T-helper 1 cell treated with Interleukin-12 subunit alpha and Interleukin-12 subunit beta and Interleukin-4 antibody, amounts not matched to agents 30 μg/mL and 1 μg/mL, for 36 hours (primary cell): Measurements from ENCODE around the gene NTNG1.

ENCODE experiments used
- H3K27ac Mint-ChIP-seq: one replicate; pipeline ENCODE4 v1.8.0; 2021; ENCODE audit warnings: mild to moderate bottlenecking, mixed read lengths
- H3K27me3 Mint-ChIP-seq: one replicate; pipeline ENCODE4 v1.8.0; 2021; ENCODE audit warnings: low read depth, mixed read lengths
- H3K36me3 Mint-ChIP-seq: one replicate; pipeline ENCODE4 v1.8.0; 2021; ENCODE audit warnings: low read depth, mixed read lengths
- H3K4me1 Mint-ChIP-seq: one replicate; pipeline ENCODE4 v1.8.0; 2021; ENCODE audit warnings: low read depth, mixed read lengths
- H3K4me3 Mint-ChIP-seq: one replicate; pipeline ENCODE4 v1.8.0; 2021; ENCODE audit warnings: mild to moderate bottlenecking, moderate library complexity, mixed read lengths
- H3K9me3 Mint-ChIP-seq: one replicate; pipeline ENCODE4 v1.8.0; 2021; ENCODE audit warnings: mixed read lengths

Gene NTNG1

GRCh38 chr1:107247679-107248078 is 106.8 kb downstream of the NTNG1 start:
- no peaks in the 10 kb centered on the region for H3K9me3 Mint-ChIP-seq
- H3K27ac Mint-ChIP-seq, result no peak overlapping the region
- no peaks in the 10 kb centered on the region for H3K4me1 Mint-ChIP-seq
- no peaks in the 10 kb centered on the region for H3K36me3 Mint-ChIP-seq
- H3K4me3 Mint-ChIP-seq, result no peak overlapping the region
- H3K27me3 Mint-ChIP-seq, result no peaks in the 10 kb centered on the region

GRCh38 chr1:107250169-107250568 is 109.3 kb downstream of the NTNG1 start:
- Mint-ChIP-seq H3K36me3 (no peaks in the 10 kb centered on the region), H3K9me3 (no peaks in the 10 kb centered on the region), H3K27me3 (no peaks in the 10 kb centered on the region), H3K4me3 (no peak overlapping the region), H3K4me1 (no peaks in the 10 kb centered on the region), H3K27ac (no peak overlapping the region)

- Mint-ChIP-seq H3K4me1 (no peaks in the 10 kb centered on the region), H3K9me3 (no peaks in the 10 kb centered on the region), H3K27me3 (no peaks in the 10 kb centered on the region), H3K27ac (no peak overlapping the region), H3K36me3 (no peaks in the 10 kb centered on the region), H3K4me3 (no peak overlapping the region)
Observed at GRCh38 chr1:107251083-107251482, 110.2 kb downstream of the NTNG1 start.

- no peaks in the 10 kb centered on the region for H3K27me3 Mint-ChIP-seq
- no peak overlapping the region for H3K4me3 Mint-ChIP-seq
- H3K9me3 Mint-ChIP-seq, result no peaks in the 10 kb centered on the region
- H3K36me3 Mint-ChIP-seq, result no peaks in the 10 kb centered on the region
- no peak overlapping the region for H3K27ac Mint-ChIP-seq
- no peaks in the 10 kb centered on the region for H3K4me1 Mint-ChIP-seq
Observed at GRCh38 chr1:107251839-107252238, 111.0 kb downstream of the NTNG1 start.

GRCh38 chr1:107252271-107252670 is 111.4 kb downstream of the NTNG1 start:
- H3K27ac Mint-ChIP-seq, result no peak overlapping the region

GRCh38 chr1:107254306-107254705 is 113.5 kb downstream of the NTNG1 start:
- Mint-ChIP-seq H3K27ac (no peak overlapping the region), H3K27me3 (no peaks in the 10 kb centered on the region), H3K9me3 (no peaks in the 10 kb centered on the region), H3K4me1 (no peaks in the 10 kb centered on the region), H3K4me3 (no peak overlapping the region), H3K36me3 (no peaks in the 10 kb centered on the region)

More at GRCh38 chr1:107252271-107252670, 111.4 kb downstream of the NTNG1 start:
- Mint-ChIP-seq H3K4me1 (no peaks in the 10 kb centered on the region), H3K36me3 (no peaks in the 10 kb centered on the region), H3K27me3 (no peaks in the 10 kb centered on the region), H3K9me3 (no peaks in the 10 kb centered on the region), H3K4me3 (no peak overlapping the region)

GRCh38 chr1:107255469-107255868 is 114.6 kb downstream of the NTNG1 start:
- Mint-ChIP-seq H3K9me3 (no peaks in the 10 kb centered on the region), H3K27ac (no peak overlapping the region), H3K36me3 (no peaks in the 10 kb centered on the region), H3K27me3 (no peaks in the 10 kb centered on the region), H3K4me1 (no peaks in the 10 kb centered on the region), H3K4me3 (no peak overlapping the region)

GRCh38 chr1:107262467-107263286 is 121.8 kb downstream of the NTNG1 start:
- Mint-ChIP-seq H3K4me3 (no peak overlapping the region), H3K27me3 (no peaks in the 10 kb centered on the region), H3K36me3 (no peaks in the 10 kb centered on the region), H3K9me3 (no peaks in the 10 kb centered on the region), H3K27ac (no peak overlapping the region), H3K4me1 (no peaks in the 10 kb centered on the region)

GRCh38 chr1:107263291-107263915 is 122.6 kb downstream of the NTNG1 start:
- H3K9me3 Mint-ChIP-seq, result no peaks in the 10 kb centered on the region
- no peak overlapping the region for H3K27ac Mint-ChIP-seq
- H3K4me3 Mint-ChIP-seq, result no peak overlapping the region
- H3K27me3 Mint-ChIP-seq, result no peaks in the 10 kb centered on the region
- no peaks in the 10 kb centered on the region for H3K4me1 Mint-ChIP-seq
- no peaks in the 10 kb centered on the region for H3K36me3 Mint-ChIP-seq

GRCh38 chr1:107264007-107264406 is 123.2 kb downstream of the NTNG1 start:
- Mint-ChIP-seq H3K27me3 (no peaks in the 10 kb centered on the region), H3K9me3 (no peaks in the 10 kb centered on the region), H3K4me3 (no peak overlapping the region)

GRCh38 chr1:107264561-107264960 is 123.7 kb downstream of the NTNG1 start:
- Mint-ChIP-seq H3K9me3 (no peaks in the 10 kb centered on the region), H3K4me3 (no peak overlapping the region), H3K27me3 (no peaks in the 10 kb centered on the region), H3K27ac (no peak overlapping the region), H3K4me1 (no peaks in the 10 kb centered on the region), H3K36me3 (no peaks in the 10 kb centered on the region)

More at GRCh38 chr1:107264007-107264406, 123.2 kb downstream of the NTNG1 start:
- Mint-ChIP-seq H3K4me1 (no peaks in the 10 kb centered on the region), H3K36me3 (no peaks in the 10 kb centered on the region), H3K27ac (no peak overlapping the region)

GRCh38 chr1:107267489-107267888 is 126.7 kb downstream of the NTNG1 start:
- no peaks in the 10 kb centered on the region for H3K36me3 Mint-ChIP-seq
- no peaks in the 10 kb centered on the region for H3K4me1 Mint-ChIP-seq
- H3K27ac Mint-ChIP-seq, result no peak overlapping the region
- no peaks in the 10 kb centered on the region for H3K27me3 Mint-ChIP-seq
- no peaks in the 10 kb centered on the region for H3K9me3 Mint-ChIP-seq
- H3K4me3 Mint-ChIP-seq, result no peak overlapping the region

GRCh38 chr1:107272321-107272720 is 131.5 kb downstream of the NTNG1 start:
- H3K4me3 Mint-ChIP-seq, result no peak overlapping the region
- H3K4me1 Mint-ChIP-seq, result no peaks in the 10 kb centered on the region
- no peaks in the 10 kb centered on the region for H3K9me3 Mint-ChIP-seq
- no peaks in the 10 kb centered on the region for H3K36me3 Mint-ChIP-seq
- no peak overlapping the region for H3K27ac Mint-ChIP-seq
- H3K27me3 Mint-ChIP-seq, result no peaks in the 10 kb centered on the region

GRCh38 chr1:107273515-107273914 is 132.7 kb downstream of the NTNG1 start:
- H3K27me3 Mint-ChIP-seq, result no peaks in the 10 kb centered on the region
- H3K4me1 Mint-ChIP-seq, result no peaks in the 10 kb centered on the region
- no peak overlapping the region for H3K27ac Mint-ChIP-seq
- no peak overlapping the region for H3K4me3 Mint-ChIP-seq
- no peaks in the 10 kb centered on the region for H3K9me3 Mint-ChIP-seq
- H3K36me3 Mint-ChIP-seq, result no peaks in the 10 kb centered on the region

GRCh38 chr1:107274227-107274626 is 133.4 kb downstream of the NTNG1 start:
- Mint-ChIP-seq H3K27me3 (no peaks in the 10 kb centered on the region), H3K9me3 (no peaks in the 10 kb centered on the region), H3K4me1 (no peaks in the 10 kb centered on the region), H3K27ac (no peak overlapping the region), H3K36me3 (no peaks in the 10 kb centered on the region), H3K4me3 (no peak overlapping the region)
